Activated CD4-positive, alpha-beta T cell treated with anti-CD3 and anti-CD28 coated beads, Interleukin-2, Interleukin-4, amounts not matched to agents 100 ng/mL and 50 ng/mL, durations not matched to agents 16 hours and 8 hours (primary cell): ENCODE measurements around the gene HFM1.
"Not testable (repeated sequence)": the region's sequence is repeated elsewhere in the genome, so short reads cannot be mapped to it uniquely, and the experiment has no call there.

ENCODE experiments used
- DNase-seq: peaks from one replicate; pipeline ENCODE4 v3.0.0-alpha.2; 2020; ENCODE audit warnings: low spot score

HFM1 gene, protein sequence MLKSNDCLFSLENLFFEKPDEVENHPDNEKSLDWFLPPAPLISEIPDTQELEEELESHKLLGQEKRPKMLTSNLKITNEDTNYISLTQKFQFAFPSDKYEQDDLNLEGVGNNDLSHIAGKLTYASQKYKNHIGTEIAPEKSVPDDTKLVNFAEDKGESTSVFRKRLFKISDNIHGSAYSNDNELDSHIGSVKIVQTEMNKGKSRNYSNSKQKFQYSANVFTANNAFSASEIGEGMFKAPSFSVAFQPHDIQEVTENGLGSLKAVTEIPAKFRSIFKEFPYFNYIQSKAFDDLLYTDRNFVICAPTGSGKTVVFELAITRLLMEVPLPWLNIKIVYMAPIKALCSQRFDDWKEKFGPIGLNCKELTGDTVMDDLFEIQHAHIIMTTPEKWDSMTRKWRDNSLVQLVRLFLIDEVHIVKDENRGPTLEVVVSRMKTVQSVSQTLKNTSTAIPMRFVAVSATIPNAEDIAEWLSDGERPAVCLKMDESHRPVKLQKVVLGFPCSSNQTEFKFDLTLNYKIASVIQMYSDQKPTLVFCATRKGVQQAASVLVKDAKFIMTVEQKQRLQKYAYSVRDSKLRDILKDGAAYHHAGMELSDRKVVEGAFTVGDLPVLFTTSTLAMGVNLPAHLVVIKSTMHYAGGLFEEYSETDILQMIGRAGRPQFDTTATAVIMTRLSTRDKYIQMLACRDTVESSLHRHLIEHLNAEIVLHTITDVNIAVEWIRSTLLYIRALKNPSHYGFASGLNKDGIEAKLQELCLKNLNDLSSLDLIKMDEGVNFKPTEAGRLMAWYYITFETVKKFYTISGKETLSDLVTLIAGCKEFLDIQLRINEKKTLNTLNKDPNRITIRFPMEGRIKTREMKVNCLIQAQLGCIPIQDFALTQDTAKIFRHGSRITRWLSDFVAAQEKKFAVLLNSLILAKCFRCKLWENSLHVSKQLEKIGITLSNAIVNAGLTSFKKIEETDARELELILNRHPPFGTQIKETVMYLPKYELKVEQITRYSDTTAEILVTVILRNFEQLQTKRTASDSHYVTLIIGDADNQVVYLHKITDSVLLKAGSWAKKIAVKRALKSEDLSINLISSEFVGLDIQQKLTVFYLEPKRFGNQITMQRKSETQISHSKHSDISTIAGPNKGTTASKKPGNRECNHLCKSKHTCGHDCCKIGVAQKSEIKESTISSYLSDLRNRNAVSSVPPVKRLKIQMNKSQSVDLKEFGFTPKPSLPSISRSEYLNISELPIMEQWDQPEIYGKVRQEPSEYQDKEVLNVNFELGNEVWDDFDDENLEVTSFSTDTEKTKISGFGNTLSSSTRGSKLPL (N-terminal part only)

GRCh38 chr1:91404151-91405012, at the start of gene HFM1:
TSS of gene HFM1 (minus strand) at chr1:91404837. CDS start at chr1:91401082, 3,755 bp downstream.
- DNase-seq, result peak; percentile 56

DNA sequence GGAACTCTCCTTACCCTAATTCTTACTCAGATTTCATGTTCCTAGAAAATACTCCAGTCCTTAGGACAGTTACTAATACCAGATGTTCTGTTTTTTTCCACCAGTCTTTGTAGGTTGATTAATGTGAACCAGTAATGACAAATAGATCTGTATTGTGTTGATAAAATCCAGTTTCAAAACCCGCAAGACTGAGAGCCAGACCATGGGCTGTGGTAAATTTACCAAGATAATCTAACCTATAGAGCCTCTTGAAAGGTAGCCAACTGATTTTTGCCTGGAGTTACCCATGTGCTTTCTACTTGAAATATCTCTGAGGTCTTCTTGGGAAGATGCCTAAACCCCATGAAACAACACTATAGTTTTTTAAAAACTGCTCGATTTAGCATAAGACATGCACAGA, 49.5 kb upstream of the HFM1 start:
- DNase-seq, result no peak

- DNase-seq, result no peak
Observed at GRCh38 chr1:91450260-91450659, 45.6 kb upstream of the HFM1 start.

DNA sequence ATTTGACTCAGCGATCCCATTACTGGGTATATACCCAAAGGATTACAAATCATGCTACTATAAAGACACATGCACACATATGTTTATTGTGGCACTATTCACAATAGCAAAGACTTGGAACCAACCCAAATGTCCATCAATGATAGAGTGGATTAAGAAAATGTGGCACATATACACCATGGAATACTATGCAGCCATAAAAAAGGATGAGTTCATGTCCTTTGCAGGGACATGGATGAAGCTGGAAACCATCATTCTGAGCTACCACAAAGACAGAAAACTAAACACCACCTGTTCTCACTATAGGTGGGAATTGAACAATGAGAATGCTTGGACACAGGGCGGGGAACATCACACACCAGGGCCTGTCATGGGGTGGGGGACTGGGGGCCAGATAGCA, 43.1 kb upstream of the HFM1 start:
- DNase-seq, result not testable (repeated sequence)

GRCh38 chr1:91441980-91442379, 37.3 kb upstream of the HFM1 start:
- not testable (repeated sequence) for DNase-seq

DNA sequence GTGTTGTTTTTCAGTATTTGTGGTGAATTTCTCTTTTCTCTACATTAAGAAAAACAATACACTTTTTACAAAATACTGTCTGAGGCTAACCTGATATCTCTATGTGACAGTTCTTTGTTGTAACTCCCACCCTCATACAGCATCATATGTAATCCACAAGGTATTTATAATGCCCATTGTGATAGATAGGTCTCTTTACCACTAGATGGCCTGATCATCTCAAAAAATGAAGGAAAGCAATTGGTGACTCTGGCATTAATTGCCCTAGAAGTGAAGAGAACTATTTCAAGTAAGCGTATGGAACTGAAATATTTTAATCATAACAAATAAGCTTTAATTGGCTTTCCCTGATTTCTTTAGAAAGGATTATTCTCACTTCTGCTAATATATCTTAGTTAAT, 36.2 kb upstream of the HFM1 start:
- peak; percentile 3 for DNase-seq

- no peak for DNase-seq
Observed at GRCh38 chr1:91439016-91439415, 34.4 kb upstream of the HFM1 start.

GRCh38 chr1:91428182-91428798, 23.7 kb upstream of the HFM1 start:
- DNase-seq, result no peak

DNA sequence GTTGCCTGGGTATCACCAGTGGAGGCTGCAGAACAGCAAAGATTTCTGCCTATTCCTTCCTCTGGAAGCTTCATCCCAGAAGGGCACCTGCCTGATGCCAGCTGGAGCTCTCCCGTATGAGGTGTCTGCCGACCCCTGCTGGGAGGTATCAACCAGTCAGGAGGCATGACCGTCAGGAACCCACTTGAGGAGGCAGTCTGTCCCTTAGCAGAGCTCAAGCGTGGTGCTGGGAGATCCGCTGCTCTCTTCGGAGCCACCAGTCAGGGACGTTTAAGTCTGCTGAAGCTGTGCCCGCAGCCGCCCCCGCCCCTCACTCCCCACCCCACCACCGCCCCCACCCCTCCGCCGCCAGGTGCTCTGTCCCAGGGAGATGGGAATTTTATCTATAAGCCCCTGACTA, 23.1 kb upstream of the HFM1 start:
- no peak for DNase-seq

DNA sequence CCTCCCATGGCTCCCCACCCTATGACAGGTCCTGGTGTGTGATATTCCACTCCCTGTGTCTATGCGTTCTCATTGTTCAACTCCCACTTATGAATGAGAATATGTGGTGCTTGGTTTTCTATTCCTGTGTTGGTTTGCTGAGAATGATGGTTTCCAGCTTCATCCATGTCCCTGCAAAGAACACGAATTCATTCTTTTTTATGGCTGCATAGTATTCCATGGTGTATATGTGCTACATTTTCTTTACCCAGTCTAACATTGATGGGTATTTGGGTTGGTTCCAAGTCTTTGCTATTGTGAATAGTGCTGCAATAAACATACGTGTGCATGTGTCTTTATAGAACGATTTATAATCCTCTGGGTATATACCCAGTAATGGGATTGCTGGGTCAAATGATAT, 17.9 kb upstream of the HFM1 start:
- DNase-seq, result not testable (repeated sequence)

- no peak for DNase-seq
Observed at GRCh38 chr1:91412371-91412770, 7.7 kb upstream of the HFM1 start.

DNA sequence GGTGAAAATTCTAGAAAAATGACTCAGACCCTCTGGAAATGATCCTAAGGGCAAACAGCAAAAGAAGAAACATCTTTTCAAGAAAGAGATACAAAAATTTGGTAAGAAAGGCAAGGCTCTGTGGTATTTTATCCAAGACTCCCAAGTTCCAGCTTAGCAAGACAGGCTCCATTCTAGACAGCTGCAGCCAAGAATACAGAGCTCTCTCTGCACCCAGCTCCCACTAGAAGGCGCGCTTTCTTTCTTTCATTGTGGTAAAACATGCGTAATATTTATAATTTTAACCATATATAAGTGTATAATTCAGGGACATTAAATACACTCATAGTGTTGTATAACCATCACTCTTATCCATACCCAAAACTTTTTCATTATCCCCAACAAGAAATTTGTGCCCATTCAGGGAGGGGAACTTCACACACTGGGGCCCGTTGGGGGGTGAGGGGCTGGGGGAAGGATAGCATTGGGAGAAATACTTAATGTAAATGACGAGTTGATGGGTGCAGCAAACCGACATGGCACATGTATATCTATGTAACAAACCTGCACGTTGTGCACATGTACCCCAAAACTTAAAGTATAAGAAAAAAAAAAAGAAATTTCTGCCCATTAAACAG, 2.2 kb upstream of the HFM1 start:
- DNase-seq, result no peak

GRCh38 chr1:91402023-91402422, 2.6 kb downstream of the HFM1 start:
- no peak for DNase-seq

GRCh38 chr1:91400133-91400725, 4.4 kb downstream of the HFM1 start:
- DNase-seq, result no peak

DNA sequence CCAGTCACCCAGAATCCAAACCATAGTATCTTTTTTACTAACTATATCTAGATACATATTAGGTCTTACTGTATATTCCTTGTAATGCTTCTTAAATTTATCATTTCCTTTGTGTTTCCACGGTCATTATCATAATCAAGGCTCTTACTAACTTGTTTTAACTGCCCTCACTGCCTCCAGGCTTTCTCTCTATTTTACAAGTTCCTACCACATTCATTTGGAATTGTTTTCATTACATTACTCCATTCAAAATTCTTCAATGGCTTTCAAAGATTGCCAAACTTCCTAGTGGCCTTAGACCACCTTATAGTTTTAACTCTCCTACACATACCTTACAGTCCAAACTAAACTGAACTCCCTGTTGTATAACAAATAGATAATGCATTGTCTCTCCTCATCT, 6.3 kb downstream of the HFM1 start:
- DNase-seq, result no peak

GRCh38 chr1:91397605-91398004, 7.0 kb downstream of the HFM1 start:
- DNase-seq, result no peak

DNA sequence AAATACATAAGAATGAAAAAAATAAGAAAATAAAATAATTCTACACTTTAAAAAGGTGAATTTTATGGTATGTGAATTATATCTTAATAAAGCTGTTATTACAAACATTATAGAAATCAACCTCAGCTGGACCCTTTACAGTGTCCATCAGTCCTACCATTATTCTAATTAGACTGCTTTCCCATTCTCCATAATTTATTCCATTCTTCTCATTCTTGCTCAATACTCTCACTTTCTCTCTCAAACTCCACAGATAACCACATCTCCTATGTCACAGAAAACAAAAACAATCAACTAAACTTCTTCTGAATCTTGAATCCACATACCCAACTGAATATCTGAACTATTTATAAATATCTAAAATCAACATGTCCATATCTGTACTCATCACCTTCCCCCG, 11.6 kb downstream of the HFM1 start:
- DNase-seq, result no peak

DNA sequence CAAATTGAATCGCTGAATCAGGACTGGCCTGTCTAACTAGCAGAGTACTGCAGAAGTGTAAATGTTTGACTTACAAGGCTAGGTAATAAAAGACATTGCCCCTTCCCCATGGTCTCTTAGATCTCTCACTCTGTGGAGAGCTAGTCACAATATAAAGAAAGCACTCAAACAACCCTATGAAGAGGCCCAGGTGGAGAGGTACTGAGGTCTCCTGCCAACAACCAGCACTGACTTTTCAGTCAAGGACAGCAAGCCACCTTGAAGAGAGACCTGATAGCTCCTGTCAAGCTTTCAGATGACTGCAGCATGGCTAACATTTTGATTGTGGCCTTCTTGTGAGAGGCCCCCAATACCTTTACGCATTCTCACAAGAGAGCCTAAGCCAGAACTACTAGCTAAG, 18.5 kb downstream of the HFM1 start:
- no peak for DNase-seq

DNA sequence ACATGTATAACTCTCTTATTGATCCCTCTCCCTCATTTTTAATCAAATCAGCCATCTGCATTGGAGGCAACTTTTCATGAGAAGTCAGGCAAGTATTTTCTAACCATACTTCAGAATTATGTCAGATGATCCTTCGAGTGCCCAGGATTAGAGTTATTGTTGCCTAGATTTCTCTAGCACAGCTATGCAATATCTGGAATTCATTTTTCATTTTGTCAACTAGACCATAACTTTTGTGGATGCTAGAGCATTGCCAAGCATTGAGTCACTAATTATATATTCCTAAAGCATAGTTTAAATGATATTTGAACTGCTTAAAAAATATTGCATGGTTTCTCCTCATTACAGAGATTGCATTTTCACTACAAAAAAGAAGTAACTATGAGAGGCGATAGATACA, 21.2 kb downstream of the HFM1 start:
- no peak for DNase-seq

GRCh38 chr1:91381844-91382243, 22.8 kb downstream of the HFM1 start:
- no peak for DNase-seq
